Ishikawa (cell line): ENCODE results near the gene ARPC5.

ENCODE experiments used
- CEBPB ChIP-seq: IDR thresholded peaks from 2 replicates; pipeline ENCODE4 v1.6.1; 2012
- CREB1 ChIP-seq: IDR thresholded peaks from 2 replicates; pipeline ENCODE4 v1.6.1; 2012; ENCODE audit warnings: low read depth
- EGR1 ChIP-seq: IDR thresholded peaks from 2 replicates; pipeline ENCODE4 v1.6.1; 2012
- EP300 ChIP-seq: IDR thresholded peaks from 2 replicates; pipeline ENCODE4 v1.6.1; 2012; ENCODE audit warnings: borderline replicate concordance
- FOXM1 ChIP-seq: IDR thresholded peaks from 2 replicates; pipeline ENCODE4 v1.6.1; 2012; ENCODE audit warnings: low read depth, borderline replicate concordance
- MAX ChIP-seq: IDR thresholded peaks from 2 replicates; pipeline ENCODE4 v1.6.1; 2012
- NFIC ChIP-seq: IDR thresholded peaks from 2 replicates; pipeline ENCODE4 v1.6.1; 2012
- RAD21 ChIP-seq: IDR thresholded peaks from 2 replicates; pipeline ENCODE4 v1.6.1; 2012; ENCODE audit warnings: low read depth
- REST ChIP-seq: IDR thresholded peaks from 2 replicates; pipeline ENCODE4 v1.6.1; 2012; ENCODE audit warnings: low read depth, mild to moderate bottlenecking
- TAF1 ChIP-seq: IDR thresholded peaks from 2 replicates; pipeline ENCODE4 v1.6.1; 2012; ENCODE audit warnings: low read depth, mild to moderate bottlenecking
- TCF12 ChIP-seq: IDR thresholded peaks from 2 replicates; pipeline ENCODE4 v1.6.1; 2012; ENCODE audit warnings: low read depth
- TEAD4 ChIP-seq: IDR thresholded peaks from 2 replicates; pipeline ENCODE4 v1.6.1; 2012
- USF1 ChIP-seq: IDR thresholded peaks from 2 replicates; pipeline ENCODE4 v1.6.1; 2012
- YY1 ChIP-seq: IDR thresholded peaks from 2 replicates; pipeline ENCODE4 v1.6.1; 2012; ENCODE audit warnings: low read depth
- ZBTB7A ChIP-seq: IDR thresholded peaks from 2 replicates; pipeline ENCODE4 v1.6.1; 2012; ENCODE audit warnings: low read depth

The ARPC5 gene

GRCh38 chr1:183654706-183655105 is 19.1 kb upstream of the ARPC5 start:
- TF ChIP-seq USF1 (no peak), YY1 (no peak), RAD21 (no peak), TEAD4 (no peak), TCF12 (no peak), ZBTB7A (no peak), MAX (no peak), CEBPB (no peak), NFIC (no peak), CREB1 (no peak), EP300 (no peak), EGR1 (no peak), REST (no peak), FOXM1 (no peak), TAF1 (no peak)

GRCh38 chr1:183653876-183654451 is 18.4 kb upstream of the ARPC5 start:
- no peak for TF ChIP-seq FOXM1
- TF ChIP-seq MAX, result no peak
- TF ChIP-seq TEAD4, result no peak
- TF ChIP-seq NFIC, result no peak
- no peak for TF ChIP-seq REST
- TF ChIP-seq TCF12, result no peak
- no peak for TF ChIP-seq EGR1
- no peak for TF ChIP-seq ZBTB7A

GRCh38 chr1:183653462-183653794 is 17.8 kb upstream of the ARPC5 start:
- TF ChIP-seq CREB1, result no peak
- TF ChIP-seq NFIC, result no peak
- TF ChIP-seq TEAD4, result no peak
- no peak for TF ChIP-seq ZBTB7A
- TF ChIP-seq EGR1, result no peak
- no peak for TF ChIP-seq REST
- no peak for TF ChIP-seq TAF1
- no peak for TF ChIP-seq RAD21
- no peak for TF ChIP-seq MAX
- no peak for TF ChIP-seq EP300
- TF ChIP-seq CEBPB, result no peak
- TF ChIP-seq USF1, result no peak
- TF ChIP-seq TCF12, result no peak
- TF ChIP-seq YY1, result no peak
- no peak for TF ChIP-seq FOXM1

GRCh38 chr1:183652547-183653461 is 17.2 kb upstream of the ARPC5 start, which contains the start of gene APOBEC4:
APOBEC4 (minus strand) TSS chr1:183653316; CDS start chr1:183648781, 4,535 bp downstream.
- no peak for TF ChIP-seq TEAD4
- TF ChIP-seq TAF1, result no peak
- no peak for TF ChIP-seq EGR1
- TF ChIP-seq RAD21, result no peak
- TF ChIP-seq NFIC, result no peak
- no peak for TF ChIP-seq CEBPB
- TF ChIP-seq EP300, result no peak
- no peak for TF ChIP-seq ZBTB7A
- TF ChIP-seq MAX, result no peak
- TF ChIP-seq USF1, result no peak
- no peak for TF ChIP-seq YY1
- TF ChIP-seq REST, result no peak
- TF ChIP-seq TCF12, result no peak
- TF ChIP-seq FOXM1, result no peak
- TF ChIP-seq CREB1, result no peak
